Hepatocyte (in vitro differentiated cells): Measurements from ENCODE around the gene PTX3. TPM values are rescaled to one million over a fixed set of nuclear protein-coding genes. Genes with fewer than 3 reads are reported as not detected.

Source experiments
- DNase-seq: peaks from one replicate; pipeline ENCODE4 v3.0.0-alpha.2; 2016; ENCODE audit warnings: low spot score
- H2AFZ ChIP-seq: fragments of 200-600 bp; sonication (generic); 2 replicates; pipeline ENCODE4 v1.6.0; 2016; ENCODE audit warnings: antibody characterized with exemption, mild to moderate bottlenecking
- H3K27ac ChIP-seq: fragments of 200-600 bp; sonication (generic); 2 replicates; pipeline ENCODE4 v1.5.1; 2016; ENCODE audit warnings: mild to moderate bottlenecking
- H3K27me3 ChIP-seq: fragments of 200-600 bp; sonication (generic); 2 replicates; pipeline ENCODE4 v1.6.1; 2016
- H3K36me3 ChIP-seq: fragments of 200-600 bp; sonication (generic); replicated peaks from 2 replicates; pipeline ENCODE4 v1.5.1; 2016; ENCODE audit warnings: low read depth; ENCODE audit not compliant: insufficient read depth
- H3K4me1 ChIP-seq: fragments of 200-600 bp; sonication (generic); 2 replicates; pipeline ENCODE4 v1.5.1; 2016; ENCODE audit warnings: mild to moderate bottlenecking, moderate library complexity; ENCODE audit not compliant: insufficient read depth
- H3K4me2 ChIP-seq: fragments of 200-600 bp; sonication (generic); 2 replicates; pipeline ENCODE4 v1.6.0; 2016
- H3K4me3 ChIP-seq: fragments of 200-600 bp; sonication (generic); 2 replicates; pipeline ENCODE4 v1.5.1; 2016; ENCODE audit warnings: mild to moderate bottlenecking
- H3K79me2 ChIP-seq: fragments of 200-600 bp; sonication (generic); 2 replicates; pipeline ENCODE4 v1.6.0; 2017; ENCODE audit warnings: mild to moderate bottlenecking
- H3K9me2 ChIP-seq: fragments of 200-600 bp; sonication (generic); replicated peaks from 2 replicates; pipeline ENCODE4 v1.6.0; 2017; ENCODE audit warnings: mild to moderate bottlenecking; ENCODE audit not compliant: insufficient read depth
- H3K9me3 ChIP-seq: fragments of 200-600 bp; sonication (generic); 2 replicates; pipeline ENCODE4 v1.5.1; 2016; ENCODE audit warnings: low read depth, mild to moderate bottlenecking
- H4K20me1 ChIP-seq: fragments of 200-600 bp; sonication (generic); 2 replicates; pipeline ENCODE4 v1.6.0; 2016; ENCODE audit warnings: mild to moderate bottlenecking; ENCODE audit not compliant: insufficient read depth, poor library complexity, severe bottlenecking
- CTCF ChIP-seq: fragments of 200-600 bp; sonication (generic); IDR thresholded peaks from 2 replicates; pipeline ENCODE4 v1.5.1; 2016; ENCODE audit warnings: antibody characterized with exemption, mild to moderate bottlenecking; ENCODE audit not compliant: poor library complexity
- EZH2 ChIP-seq: fragments of 200-600 bp; sonication (generic); IDR thresholded peaks from 2 replicates; pipeline ENCODE4 v1.6.1; 2016; ENCODE audit warnings: antibody characterized with exemption, mild to moderate bottlenecking, borderline replicate concordance
- EZH2phosphoT487 ChIP-seq: fragments of 200-600 bp; sonication (generic); IDR thresholded peaks from one replicate; pipeline ENCODE4 v1.6.1; 2018; ENCODE audit warnings: antibody characterized with exemption, mild to moderate bottlenecking, low read depth, moderate library complexity; ENCODE audit not compliant: unreplicated experiment, severe bottlenecking
- WGBS: methylation state at CpG from one replicate; pipeline ENCODE4 v1.1.6; 2016; ENCODE audit warnings: low lambda C conversion rate; ENCODE audit errors: missing lambda C conversion rate; 5-methylcytosine and 5-hydroxymethylcytosine counted together
- polyA plus RNA-seq: library from polyadenylated mRNA; unstranded; fragments of >200 nt; fragmentation: Nextera tagmentation; extraction: Ambion mirVana; gene quantifications from 2 replicates; pipeline ENCODE4 v1.2.1, GENCODE V29; 2016
- total RNA-seq: library from RNA; depleted of rRNA; stranded (reverse); fragments of >200 nt; gene quantifications from 2 replicates; pipeline ENCODE4 v1.2.3, GENCODE V29; 2014

Gene PTX3
- total and polyA plus RNA-seq, 2 experiments from 2014 or later: 23.7 to 41.5 TPM

GRCh38 chr3:157472648-157473047, 36.0 kb downstream of the PTX3 start:
- Histone ChIP-seq H3K4me2 (no peak overlapping the region), H3K4me3 (no peak overlapping the region), H3K9me3 (no peaks in the 10 kb centered on the region), H3K79me2 (no peaks in the 10 kb centered on the region), H3K9me2 (no peaks in the 10 kb centered on the region), H4K20me1 (no peaks in the 10 kb centered on the region), H2AFZ (no peak overlapping the region), H3K36me3 (no peaks in the 10 kb centered on the region), H3K27ac (no peak overlapping the region), H3K4me1 (no peaks in the 10 kb centered on the region), H3K27me3 (no peaks in the 10 kb centered on the region)
- TF ChIP-seq EZH2phosphoT487 (no peak), CTCF (no peak), EZH2 (no peak)
- DNase-seq: no peak
- 100% methylated on average over 1 of the region's 1 CpG for WGBS

DNA sequence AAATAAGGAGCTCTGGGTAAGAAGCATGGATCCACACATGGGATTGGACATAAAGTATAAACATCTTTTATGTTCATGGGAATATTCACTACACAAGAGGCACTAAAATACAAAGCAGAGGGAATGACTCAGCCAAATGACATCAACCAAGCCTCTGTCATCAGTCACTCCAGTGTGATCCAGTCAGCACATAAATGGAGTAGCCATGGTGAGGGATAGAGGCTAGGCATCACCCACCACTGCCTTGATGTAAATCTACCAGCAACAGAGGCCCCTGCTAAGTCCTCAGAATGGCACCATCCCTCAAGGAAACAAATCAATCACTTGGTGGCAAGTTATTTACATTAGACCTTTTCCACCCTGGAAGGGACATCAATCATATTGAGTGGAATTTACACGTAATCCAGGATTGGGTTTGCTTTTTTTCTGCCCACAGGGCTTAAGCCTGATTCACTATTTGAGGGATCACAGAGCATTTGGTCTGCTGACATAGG, 39.3 kb downstream of the PTX3 start:
- Histone ChIP-seq H4K20me1 (no peaks in the 10 kb centered on the region), H3K36me3 (no peaks in the 10 kb centered on the region), H3K4me3 (no peak overlapping the region), H3K9me3 (no peaks in the 10 kb centered on the region), H3K79me2 (no peaks in the 10 kb centered on the region), H3K9me2 (no peaks in the 10 kb centered on the region), H3K27me3 (no peaks in the 10 kb centered on the region), H3K27ac (no peak overlapping the region), H3K4me2 (no peak overlapping the region), H2AFZ (no peak overlapping the region), H3K4me1 (no peaks in the 10 kb centered on the region)
- 50% methylated on average over 1 of the region's 1 CpG for WGBS
- no peak for DNase-seq
- no peak for TF ChIP-seq EZH2
- TF ChIP-seq EZH2phosphoT487: no peak
- no peak for TF ChIP-seq CTCF

- H3K9me2 ChIP-seq: no peaks in the 10 kb centered on the region
- H3K4me1 ChIP-seq: no peaks in the 10 kb centered on the region
- no peak for DNase-seq
- H4K20me1 ChIP-seq: no peaks in the 10 kb centered on the region
- no peak overlapping the region for H3K4me3 ChIP-seq
- TF ChIP-seq CTCF (no peak), EZH2 (no peak), EZH2phosphoT487 (no peak)
- H3K27ac ChIP-seq: no peak overlapping the region
- WGBS: 87% methylated on average over 3 of the region's 3 CpGs
- no peaks in the 10 kb centered on the region for H3K9me3 ChIP-seq
- no peak overlapping the region for H3K4me2 ChIP-seq
- no peaks in the 10 kb centered on the region for H3K36me3 ChIP-seq
- no peaks in the 10 kb centered on the region for H3K79me2 ChIP-seq
- H3K27me3 ChIP-seq: no peaks in the 10 kb centered on the region
- no peak overlapping the region for H2AFZ ChIP-seq
These were observed 40.8 kb downstream of the PTX3 start for GRCh38 chr3:157477441-157477840.
